Thoracic aorta (tissue), 2 donors: ENCODE measurements around the gene PSMD1. TPM values are rescaled to one million over a fixed set of nuclear protein-coding genes. Genes with fewer than 3 reads are reported as not detected.

Source experiments
- ATAC-seq: fragments of 150-250 bp; one replicate; pipeline ENCODE4 v1.8.0; 2017; ENCODE audit warnings: low read depth; ENCODE audit not compliant: insufficient number of reproducible peaks, low FRiP score
- DNase-seq: peaks from one replicate; pipeline ENCODE4 v3.0.0-alpha.2; 2020; ENCODE audit warnings: low spot score
- H3K27ac ChIP-seq, 2 donors: fragments of 200-600 bp; sonication (generic); 1 replicate in 1 of 2; 2 replicates in 1 of 2; pipeline ENCODE4 v1.5.1; 2016; ENCODE audit warnings: mild to moderate bottlenecking in 2 of 2, moderate library complexity in 2 of 2
- H3K27me3 ChIP-seq: fragments of 200-600 bp; sonication (generic); replicated peaks from 2 replicates; pipeline ENCODE4 v1.6.0; 2016; ENCODE audit warnings: mild to moderate bottlenecking; ENCODE audit not compliant: insufficient read depth
- H3K36me3 ChIP-seq: fragments of 200-600 bp; sonication (generic); one replicate; pipeline ENCODE4 v1.5.1; 2016
- H3K4me1 ChIP-seq, 2 donors: fragments of 200-600 bp; sonication (generic); 1 replicate in 1 of 2; 2 replicates in 1 of 2; pipeline versions ENCODE4 v1.5.1 to v1.6.0; 2016; ENCODE audit warnings: low read depth in 2 of 2, mild to moderate bottlenecking in 1 of 2; ENCODE audit not compliant: control insufficient read depth in 1 of 2
- H3K4me3 ChIP-seq: fragments of 200-600 bp; sonication (generic); 2 replicates; pipeline ENCODE4 v1.5.1; 2016; ENCODE audit warnings: mild to moderate bottlenecking
- H3K9me3 ChIP-seq: fragments of 200-600 bp; sonication (generic); 2 replicates; pipeline ENCODE4 v1.5.1; 2016
- CTCF ChIP-seq: fragments of 200-600 bp; sonication (generic); IDR thresholded peaks from one replicate; pipeline ENCODE4 v1.5.1; 2019; ENCODE audit warnings: antibody characterized with exemption
- total RNA-seq, 2 donors: library from RNA; depleted of rRNA; stranded (reverse); fragments of >200 nt; gene quantifications; one replicate each; pipeline versions ENCODE4 v1.1.0 to v1.2.3, GENCODE V29; 2016

PSMD1 gene
- total RNA-seq, 2 donors from 2014 or later, result 42.2 to 73.5 TPM

- Histone ChIP-seq H3K36me3 (peaks cover 10% of the 10 kb centered on the region), H3K27me3 (no peaks in the 10 kb centered on the region), H3K27ac (peak overlapping the region; percentile 74 to 93), H3K9me3 (no peaks in the 10 kb centered on the region), H3K4me3 (no peak overlapping the region), H3K4me1 (peaks cover 18 to 20% of the 10 kb centered on the region in 2 donors)
- ATAC-seq (no peak), DNase-seq (no peak)
- no peak for TF ChIP-seq CTCF
These were observed 165.1 kb downstream of the PSMD1 start for GRCh38 chr2:231221761-231222160.

Other genes with a start within 250 kb of the PSMD1 start
- 10 to 100 TPM; 65.5 to 70.6 TPM for gene ITM2C, start 191.9 kb upstream of the PSMD1 start, total RNA-seq
- not detected for gene GPR55, start 131.6 kb upstream of the PSMD1 start, total RNA-seq
- not detected for gene SPATA3, start 60.7 kb upstream of the PSMD1 start, total RNA-seq
- gene C2orf72, start 19.3 kb upstream of the PSMD1 start, total RNA-seq, result under 1 TPM in 1 of 2 donors, not detected in 1; 0.14 TPM
- 1 to 10 TPM; 2.8 to 9.2 TPM for gene HTR2B, start 68.2 kb downstream of the PSMD1 start, total RNA-seq
- 100 to 1,000 TPM in 1 of 2 donors, 10 to 100 TPM in 1; 68.5 to 103 TPM for gene ARMC9, start 141.8 kb downstream of the PSMD1 start, total RNA-seq